HG02623 (cell line): Measurements from ENCODE around the gene PTH2R.
A peak's percentile ranks its signal among the peaks of the same experiment; 100 is the strongest.
"Not testable (repeated sequence)": the region's sequence is repeated elsewhere in the genome, so short reads cannot be mapped to it uniquely, and the experiment has no call there.

Experiments
- ATAC-seq: cut with Tn5 transposase; IDR thresholded peaks from one replicate; pipeline ENCODE4 v1.9.1; 2021; ENCODE audit warnings: moderate library complexity; ENCODE audit not compliant: unreplicated experiment

The PTH2R gene

DNA sequence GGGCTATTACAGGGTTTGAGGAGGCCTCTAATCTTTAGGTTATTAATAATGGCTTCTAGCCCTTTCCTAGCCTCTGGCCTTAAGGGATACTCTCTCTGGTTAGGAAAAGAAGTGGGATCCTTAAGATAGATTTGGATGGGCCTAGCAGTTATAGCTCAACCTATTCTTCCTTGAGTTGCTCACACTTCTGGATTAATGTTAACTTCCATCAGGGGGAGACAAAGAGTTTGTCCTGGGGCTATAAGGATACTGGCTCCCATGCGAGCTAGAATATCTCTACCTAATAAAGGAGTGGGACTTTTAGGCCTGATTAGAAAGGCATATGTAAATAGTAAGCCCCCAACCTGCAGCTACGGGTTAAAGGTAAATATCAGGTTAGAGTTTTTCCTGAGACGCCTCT, 14.3 kb upstream of the PTH2R start:
- ATAC-seq, result no peak

DNA sequence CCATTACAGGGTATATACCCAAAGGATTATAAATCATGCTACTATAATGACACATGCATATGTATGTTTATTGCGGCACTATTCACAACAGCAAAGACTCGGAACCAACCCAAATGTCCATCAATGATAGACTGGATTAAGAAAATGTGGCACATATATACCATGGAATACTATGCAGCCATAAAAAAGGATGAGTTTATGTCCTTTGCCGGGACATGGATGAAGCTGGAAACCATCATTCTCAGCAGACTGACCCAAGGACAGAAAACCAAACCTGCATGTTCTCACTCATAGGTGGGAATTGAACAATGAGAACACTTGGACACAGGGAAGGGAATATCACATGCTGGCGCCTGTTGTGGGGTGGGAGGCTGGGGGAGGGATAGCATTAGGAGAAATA, 9.8 kb upstream of the PTH2R start:
- ATAC-seq, result not testable (repeated sequence)

DNA sequence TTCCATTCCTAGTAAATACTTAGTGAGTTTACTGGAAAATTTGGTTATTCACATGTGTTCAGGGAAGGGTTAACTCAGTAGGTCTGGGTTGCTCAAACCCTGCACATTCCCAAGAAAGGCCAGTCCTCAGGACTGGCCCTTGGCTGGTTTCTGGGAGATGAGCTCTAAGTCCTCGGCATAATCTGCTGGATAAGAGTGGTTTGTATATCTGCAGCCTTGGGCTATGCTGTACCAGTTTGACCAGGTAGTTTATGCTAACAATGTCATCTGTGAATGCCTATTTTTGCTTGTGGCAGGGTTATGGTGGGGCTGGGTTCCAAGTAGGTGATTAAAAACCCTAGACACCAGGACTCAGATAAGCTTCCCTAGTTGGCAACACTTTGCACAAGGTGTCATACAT, 7.4 kb upstream of the PTH2R start:
- no peak for ATAC-seq

DNA sequence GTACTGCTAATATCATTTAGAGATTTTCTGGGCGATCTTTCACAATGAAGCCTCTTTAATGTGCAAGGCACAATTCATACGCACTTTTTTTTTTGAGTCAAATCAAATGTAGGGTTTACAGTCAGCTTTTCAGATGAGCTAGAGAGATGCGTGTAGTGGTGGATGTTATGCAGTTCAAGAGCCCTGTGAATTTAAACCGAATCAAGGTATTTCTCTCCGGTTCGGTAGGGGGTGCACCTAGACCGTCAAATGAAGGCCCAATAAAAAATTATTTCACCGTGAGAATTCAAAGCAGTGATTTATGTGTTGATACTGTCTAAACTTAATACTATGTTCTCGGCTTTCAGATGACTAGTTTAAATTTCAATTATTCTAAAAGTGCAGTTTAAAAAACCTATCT, 1.1 kb downstream of the PTH2R start:
- ATAC-seq, result no peak

DNA sequence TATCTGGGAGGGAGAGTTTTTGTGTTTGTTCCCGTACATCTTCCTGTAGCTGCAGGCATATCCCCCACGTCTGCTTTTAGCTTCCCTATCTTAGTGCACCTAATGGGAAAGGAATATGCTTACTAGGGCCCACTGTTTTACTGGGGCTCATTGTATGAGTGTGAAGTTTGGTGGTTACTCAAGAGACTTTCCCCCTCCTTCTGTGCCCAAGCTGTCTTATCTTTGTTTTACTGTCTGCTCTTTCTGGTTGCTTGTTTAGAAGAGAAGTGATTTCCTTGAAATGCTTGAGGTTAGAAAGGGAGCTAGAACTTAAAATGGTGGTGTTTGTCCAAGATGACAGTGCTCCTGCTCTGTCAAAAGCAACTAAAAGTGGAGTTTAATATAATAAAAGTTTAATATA, 7.3 kb downstream of the PTH2R start:
- no peak for ATAC-seq

DNA sequence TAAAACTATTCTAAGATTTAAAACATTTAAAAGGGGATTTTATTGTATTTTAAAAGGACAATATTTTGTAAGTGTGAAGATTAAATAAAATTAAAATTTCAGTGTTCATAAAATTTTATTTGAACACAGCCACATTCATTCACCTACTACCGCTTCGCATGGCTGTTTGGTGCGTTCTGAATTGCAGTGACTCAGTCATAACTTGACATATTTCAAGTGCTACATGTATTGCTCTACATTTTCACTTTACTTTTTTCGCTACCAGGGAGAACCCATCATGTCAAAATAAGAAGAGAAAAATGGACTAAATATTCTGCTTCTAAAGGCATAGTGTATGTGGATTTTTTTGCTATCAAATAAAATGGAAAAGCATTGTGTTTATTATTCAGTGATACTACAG, 8.7 kb downstream of the PTH2R start:
- no peak for ATAC-seq

DNA sequence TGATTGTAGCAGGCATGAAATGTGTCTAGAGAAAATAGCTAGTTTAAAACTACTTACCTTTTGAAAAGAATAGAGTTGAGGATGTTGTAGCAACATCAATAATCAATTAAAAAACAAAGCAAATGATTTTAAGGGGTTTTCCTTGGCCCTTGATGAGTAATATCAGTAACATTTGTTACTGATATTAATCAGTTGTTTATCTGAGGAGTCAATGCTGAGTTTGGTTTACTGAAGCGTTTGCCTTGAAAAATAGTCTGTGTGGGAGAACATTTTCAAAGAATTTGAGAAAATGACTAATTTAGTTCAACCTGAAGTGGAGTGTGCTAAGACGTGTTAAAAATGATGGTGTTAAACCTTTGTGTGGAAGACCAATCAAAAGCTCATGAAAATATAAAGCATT, 9.3 kb downstream of the PTH2R start:
- ATAC-seq, result peak; percentile 77

DNA sequence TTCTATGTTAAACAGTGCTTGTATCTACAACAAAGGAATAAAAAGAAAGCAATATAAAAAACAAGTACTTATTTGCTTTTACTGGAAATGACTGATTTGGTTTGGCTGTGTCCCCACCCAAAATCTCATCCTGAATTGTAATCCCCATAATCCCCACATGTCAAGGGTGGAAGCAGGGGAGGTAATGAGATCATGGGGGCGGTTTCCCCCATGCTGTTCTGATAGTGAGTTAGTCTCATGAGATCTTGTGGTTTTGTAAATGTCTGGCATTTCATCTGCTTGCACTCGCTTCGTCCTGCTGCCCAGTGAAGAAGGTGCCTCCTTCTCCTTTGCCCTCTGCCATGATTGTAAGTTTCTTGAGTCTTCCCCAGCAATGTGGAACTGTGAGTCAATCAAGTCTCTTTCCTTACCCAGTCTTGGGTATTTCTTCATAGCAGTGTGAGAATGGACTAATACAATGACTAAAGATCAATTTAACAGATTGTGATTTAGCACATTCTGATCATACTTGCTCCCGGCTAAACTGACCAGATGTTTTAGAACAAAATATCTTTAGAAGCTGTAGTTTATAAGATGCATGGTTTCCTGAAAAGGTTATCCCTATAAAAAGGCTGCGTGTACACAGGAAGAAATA, 19.9 kb downstream of the PTH2R start:
- ATAC-seq, result no peak

DNA sequence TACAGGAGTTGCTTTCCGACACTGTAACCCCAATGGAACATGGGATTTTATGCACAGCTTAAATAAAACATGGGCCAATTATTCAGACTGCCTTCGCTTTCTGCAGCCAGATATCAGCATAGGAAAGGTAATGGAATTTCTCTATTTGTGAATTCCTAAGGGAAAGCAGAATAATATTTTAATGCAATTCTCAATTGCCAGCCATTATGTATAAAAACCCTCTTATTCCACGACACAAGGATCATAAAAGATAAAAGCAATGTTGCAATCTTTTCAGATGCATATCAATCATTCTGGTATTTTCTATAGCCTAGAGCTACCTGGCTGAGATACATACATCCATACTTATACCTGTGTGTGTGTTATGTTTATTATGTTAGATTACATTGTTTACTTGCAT, 31.2 kb downstream of the PTH2R start:
- ATAC-seq, result no peak

DNA sequence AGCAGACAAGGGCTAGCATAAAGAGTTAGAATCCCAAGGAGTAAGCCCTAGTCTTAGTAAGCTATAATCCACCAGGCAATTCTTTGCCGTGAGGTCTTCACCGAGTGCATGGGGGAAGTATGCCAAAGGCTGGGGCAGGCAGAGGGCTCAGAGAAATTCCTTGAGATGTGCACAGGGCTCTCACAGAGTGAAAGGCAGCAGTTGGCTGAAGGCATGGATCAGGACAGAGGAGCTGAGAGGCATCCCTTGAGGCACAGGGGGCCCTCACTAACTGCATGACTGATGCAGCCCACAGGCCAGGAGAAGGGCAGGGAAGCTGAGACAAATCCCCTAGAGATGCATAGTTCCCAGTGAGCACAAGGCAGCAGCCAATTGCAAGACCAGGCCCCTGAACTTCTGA, 34.1 kb downstream of the PTH2R start:
- ATAC-seq, result no peak

DNA sequence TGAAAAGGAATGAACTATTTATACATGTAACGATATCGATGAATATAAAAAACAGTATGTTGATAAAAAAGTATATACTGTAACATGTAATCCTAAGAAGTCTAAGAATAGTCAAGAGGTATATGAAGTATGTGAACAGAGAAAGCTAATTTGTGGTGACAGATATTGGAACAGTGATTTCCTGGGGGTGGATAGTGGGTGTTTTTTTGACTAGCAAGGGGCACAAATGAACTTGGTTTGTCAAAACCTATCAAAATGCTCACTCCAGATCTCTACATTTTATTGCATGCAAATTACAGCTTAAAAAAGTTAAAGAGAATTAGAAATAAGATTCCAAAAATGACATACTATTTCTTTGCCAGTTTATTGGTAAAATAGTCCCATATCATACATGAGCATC, 35.4 kb downstream of the PTH2R start:
- ATAC-seq, result no peak

DNA sequence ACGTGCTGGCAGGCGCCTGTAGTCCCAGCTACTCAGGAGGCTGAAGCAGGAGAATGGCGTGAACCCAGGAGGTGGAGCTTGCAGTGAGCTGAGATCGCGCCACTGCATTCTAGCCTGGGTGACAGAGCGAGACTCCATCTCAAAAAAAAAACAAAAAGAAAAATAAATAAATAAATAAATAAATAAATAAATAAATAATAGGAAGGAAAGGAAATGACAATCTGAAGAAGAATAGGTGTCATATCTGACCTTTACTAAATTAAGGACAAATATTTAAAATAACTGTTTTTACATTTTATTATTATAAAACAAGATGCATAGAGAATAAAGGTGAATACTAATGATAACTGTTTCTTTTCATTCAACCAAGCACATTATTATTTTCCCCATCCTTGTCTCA, 40.9 kb downstream of the PTH2R start:
- not testable (repeated sequence) for ATAC-seq

DNA sequence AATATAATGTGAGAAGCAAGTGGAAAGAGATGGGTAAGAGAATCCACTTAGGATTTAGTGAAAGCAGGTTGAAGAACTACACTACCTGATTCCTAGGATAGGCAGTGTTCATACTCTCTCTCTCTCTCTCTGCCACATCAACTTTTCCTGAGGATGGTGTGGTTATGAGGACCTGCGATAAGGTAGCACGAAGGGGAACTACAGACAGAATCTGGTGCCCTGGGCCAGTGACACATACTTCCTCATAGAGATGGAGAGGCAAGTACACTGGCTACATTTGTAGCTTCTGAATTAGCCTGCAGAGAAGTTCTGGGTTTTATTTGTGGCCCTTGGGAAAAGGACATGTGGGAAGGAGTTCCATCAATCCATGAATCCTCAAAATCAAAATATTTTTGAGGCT, 44.5 kb downstream of the PTH2R start:
- ATAC-seq, result no peak

DNA sequence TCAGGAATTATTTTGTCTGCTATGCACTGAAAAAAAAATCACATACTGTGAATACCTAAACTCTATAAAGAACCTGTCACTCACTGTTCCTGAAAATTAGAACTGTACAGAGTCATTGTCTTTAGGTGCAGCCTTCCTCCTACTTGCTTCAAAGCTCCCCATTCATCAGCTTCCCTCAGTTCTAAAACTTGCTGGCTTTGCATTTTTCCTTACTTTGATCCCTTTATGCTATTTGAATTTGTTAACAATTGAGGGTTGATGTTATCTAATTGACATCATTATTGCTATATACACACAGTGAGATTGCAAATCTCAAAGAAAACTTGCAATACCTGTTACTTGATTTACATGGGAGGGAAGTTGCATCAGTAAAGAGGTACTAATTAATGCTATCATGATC, 48.3 kb downstream of the PTH2R start:
- no peak for ATAC-seq

DNA sequence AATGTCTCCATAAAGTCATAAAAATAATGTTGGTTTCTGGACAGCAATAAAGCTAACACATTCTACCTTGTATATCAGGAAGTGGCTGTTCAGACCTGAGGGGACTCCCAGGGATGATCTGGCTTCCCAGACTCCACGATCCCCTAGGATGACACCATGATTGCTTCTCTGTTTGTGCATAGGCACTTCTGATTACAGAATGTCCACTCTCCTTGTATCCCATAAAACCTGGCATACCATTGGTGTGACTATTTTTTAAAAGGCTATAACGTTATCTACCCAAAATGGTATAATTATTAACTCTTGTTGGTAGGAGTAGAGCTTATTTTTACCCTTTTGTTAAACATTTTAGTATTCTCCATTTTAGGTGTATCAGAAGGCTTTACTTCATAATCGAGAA, 57.1 kb downstream of the PTH2R start:
- ATAC-seq, result no peak

DNA sequence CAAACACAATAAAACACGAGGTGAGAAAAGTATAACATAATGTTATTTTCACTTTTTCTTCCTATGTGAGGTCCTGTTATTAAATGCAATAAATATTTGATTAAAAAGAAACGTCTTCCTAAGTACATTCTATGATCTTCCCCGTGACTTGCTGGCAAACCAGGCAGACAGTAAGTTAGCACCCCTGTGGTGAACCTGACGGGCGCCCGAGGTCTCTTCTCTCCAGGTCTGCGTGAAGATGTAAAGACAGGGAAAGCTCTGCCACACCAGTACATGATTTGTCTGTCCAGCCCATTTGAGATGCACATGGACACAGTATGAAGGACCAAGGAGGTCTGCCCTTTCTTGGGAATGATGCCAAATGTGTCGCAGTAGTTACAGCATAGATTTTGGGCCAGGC, 57.6 kb downstream of the PTH2R start:
- ATAC-seq, result no peak

DNA sequence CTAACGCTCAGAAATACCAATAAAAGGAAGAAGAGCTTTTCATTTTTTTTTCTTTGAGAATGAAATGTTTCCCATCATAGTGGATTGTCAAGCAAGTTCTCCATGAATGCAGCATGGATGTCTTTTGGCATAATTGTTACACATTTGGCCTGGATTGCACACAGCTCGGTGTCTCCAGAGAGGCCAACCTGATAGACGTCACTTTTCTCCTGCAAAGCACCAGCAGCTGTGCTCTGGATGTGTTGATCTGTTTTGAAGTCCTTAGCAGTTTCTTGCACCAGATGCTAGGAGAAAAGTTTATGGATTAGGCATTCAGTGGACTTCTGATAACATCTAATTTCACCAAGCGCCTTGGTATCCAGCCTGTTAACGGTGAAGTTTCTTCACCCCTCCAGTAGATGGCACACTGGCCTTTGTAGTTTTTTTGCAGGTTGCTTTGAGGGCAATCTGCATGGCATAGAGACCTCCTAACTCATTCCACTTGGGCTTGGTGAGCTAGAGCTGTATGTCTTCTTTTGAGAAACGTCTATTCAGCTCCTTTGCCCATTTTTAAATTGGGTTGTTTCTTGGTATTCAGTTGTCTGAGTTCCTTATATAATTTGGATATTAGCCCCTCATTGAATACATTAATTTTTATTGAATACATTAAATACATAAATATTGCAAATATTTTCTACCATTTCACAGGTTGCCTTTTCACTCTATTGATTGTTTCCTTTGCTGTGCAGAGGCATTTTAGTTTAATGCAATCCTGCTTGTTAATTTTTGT, 59.7 kb downstream of the PTH2R start:
- ATAC-seq, result peak; percentile 78

DNA sequence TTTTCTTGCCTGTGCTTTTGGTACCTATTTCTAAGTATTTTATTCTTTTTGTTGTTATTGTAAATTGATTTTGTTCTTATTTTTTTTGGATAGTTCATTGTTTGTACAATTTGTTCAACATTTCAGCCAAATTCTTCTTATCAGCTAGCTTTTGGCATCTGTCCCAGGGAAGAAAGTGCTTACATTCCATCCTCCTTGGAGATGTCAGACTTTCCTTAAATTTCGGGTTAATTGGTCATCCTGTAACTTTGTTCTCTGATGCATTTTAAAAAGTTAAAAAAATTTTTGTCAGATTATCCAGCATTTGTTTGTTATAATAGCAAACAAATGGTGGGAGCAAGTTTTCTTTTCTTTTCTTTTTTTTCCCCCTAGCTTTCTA, 60.3 kb downstream of the PTH2R start:
- no peak for ATAC-seq

DNA sequence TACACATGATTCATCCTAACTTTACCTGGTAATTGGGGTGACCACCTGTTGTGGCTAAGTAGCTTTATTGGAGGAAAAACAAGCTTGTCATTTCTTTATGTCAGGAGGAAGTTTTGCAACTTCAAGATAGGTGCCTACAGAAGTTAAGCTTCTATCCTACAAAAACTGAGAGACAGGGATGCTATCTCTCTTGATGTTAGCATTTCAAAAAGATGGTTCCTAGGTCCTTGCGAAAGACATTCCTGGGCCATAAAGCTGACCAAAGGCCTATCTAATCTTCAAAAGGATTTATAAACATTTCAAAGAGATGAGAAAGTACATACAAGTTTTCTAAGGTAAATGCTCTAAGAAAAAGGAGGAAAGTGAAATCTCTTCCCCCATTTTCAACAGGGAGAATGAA, 61.0 kb downstream of the PTH2R start:
- ATAC-seq, result no peak

DNA sequence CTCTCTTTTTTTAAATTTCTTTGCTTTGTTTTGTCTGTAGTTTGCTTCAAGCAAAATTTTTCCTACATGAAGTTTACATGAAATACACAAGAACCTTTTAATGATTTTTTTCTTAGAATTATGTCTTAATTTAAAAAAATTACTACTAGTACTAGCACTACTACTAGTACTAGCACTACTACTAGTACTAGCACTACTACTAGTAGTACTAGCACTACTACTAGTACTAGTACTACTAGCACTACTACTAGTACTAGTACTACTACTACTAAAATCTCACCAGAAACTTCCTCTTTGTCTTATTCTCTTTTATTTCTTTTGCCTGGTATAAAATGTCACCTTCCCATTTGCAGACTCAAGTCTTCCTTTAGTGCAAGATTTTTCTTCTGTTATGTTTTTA, 71.1 kb downstream of the PTH2R start:
- no peak for ATAC-seq

DNA sequence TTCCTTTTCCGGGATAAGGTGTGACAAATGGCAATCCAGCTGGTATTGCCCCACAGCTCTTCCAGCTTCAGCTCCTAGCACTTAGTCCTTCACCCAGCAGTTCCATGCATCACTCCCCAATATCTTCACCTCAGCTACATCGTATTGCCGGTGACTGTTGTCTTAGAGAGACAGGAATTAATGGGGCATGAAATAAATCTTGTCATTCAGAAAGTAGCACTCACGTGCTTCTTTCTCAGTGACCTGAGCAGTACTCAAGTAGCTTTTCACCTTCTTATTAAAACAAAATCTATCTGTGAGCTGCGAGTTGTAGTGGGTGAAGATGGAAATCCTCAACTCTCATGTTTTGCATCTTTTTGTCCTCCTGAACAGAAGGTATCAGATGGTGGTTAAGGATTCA, 72.8 kb downstream of the PTH2R start:
- no peak for ATAC-seq

DNA sequence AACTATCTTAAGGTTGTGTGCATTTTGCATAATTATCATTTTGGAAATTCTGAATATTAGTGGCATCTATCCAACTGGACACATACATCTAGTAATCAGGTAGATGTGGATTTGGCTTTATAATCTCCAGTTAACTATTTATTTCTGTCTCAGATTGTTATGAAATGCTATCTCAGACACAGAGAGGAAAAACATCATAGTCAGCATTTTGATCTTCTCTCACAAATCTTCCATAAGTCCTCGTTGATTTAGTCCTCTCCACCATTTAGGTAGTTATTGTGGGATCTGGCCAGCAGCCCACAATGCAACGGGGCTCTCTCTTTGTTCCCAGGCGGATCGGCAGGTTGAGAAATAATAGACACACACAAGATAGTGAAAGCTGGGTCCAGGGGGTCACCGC, 75.4 kb downstream of the PTH2R start:
- ATAC-seq, result not testable (repeated sequence)

DNA sequence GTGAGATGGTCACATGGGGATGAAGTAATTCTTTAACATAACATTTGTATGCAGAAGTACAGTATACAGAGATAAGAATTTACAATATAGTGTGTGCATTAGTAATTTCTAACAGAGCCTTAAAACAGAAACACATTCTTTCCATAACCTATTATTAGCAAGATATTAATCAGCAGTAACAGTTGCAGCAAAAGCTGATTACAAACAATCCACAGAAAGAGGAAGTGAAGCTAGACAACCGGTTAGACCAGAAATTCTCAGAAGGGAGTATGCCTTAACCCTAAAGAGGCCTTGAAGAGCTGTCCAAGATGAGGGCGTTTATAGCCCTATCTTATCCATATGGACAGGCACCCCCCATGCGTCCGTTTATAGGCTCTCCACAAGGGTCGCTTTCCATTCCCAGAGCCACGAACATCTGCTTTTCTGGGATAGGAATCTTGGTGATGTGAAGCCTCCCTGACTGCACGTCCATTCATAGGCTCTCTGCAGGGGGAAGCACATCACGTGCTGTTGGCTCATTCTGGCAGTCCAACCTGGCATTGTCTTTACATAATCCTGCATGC, 75.9 kb downstream of the PTH2R start:
- ATAC-seq, result not testable (repeated sequence)
